Epithelial cell of esophagus (primary cell): ENCODE results near the gene BNIP3.

Source experiments
- DNase-seq: peaks from one replicate; pipeline ENCODE4 v3.0.0; 2010; ENCODE audit warnings: low read depth
- H3K4me3 ChIP-seq: 2 replicates; pipeline ENCODE4 v1.5.1; 2011; ENCODE audit warnings: mild to moderate bottlenecking, low read length, control low read depth
- CTCF ChIP-seq: IDR thresholded peaks from 2 replicates; pipeline ENCODE4 v1.5.1; 2011; ENCODE audit warnings: low read depth, mild to moderate bottlenecking, low read length, control low read depth, inconsistent platforms; ENCODE audit not compliant: insufficient read depth; ENCODE audit errors: missing control alignments

BNIP3 gene

GRCh38 chr10:131949041-131949862 is 32.5 kb downstream of the BNIP3 start:
- no peak overlapping the region for H3K4me3 ChIP-seq
- no peak for DNase-seq
- no peak for TF ChIP-seq CTCF

GRCh38 chr10:131948501-131948900 is 33.2 kb downstream of the BNIP3 start:
- TF ChIP-seq CTCF = no peak
- DNase-seq = no peak
- no peak overlapping the region for H3K4me3 ChIP-seq

GRCh38 chr10:131947631-131948347 is 33.9 kb downstream of the BNIP3 start:
- DNase-seq = peak; percentile 88
- no peak for TF ChIP-seq CTCF
- no peak overlapping the region for H3K4me3 ChIP-seq

DNA sequence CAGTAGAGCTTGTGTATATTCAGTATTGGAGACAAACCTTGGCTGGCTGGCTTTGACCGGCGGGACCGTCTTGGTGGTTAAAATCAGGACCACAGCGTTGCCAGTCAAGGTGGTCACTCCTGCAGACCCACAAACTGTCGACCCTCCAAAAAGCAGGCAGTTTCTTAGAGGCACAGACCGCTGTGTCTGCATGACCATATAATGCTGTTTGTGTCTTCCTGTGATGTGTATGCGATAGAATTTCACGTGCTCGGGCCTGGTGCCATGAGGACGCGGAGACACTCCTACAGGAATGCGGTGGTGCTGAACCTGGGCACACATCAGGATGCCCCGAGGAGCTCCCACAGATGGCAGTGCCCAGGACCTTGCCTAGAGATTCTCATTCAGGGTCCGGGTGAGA is 34.8 kb downstream of the BNIP3 start:
- peak; percentile 23 for DNase-seq
- no peak overlapping the region for H3K4me3 ChIP-seq
- no peak for TF ChIP-seq CTCF

- DNase-seq = peak; percentile 73
- H3K4me3 ChIP-seq = no peak overlapping the region
- TF ChIP-seq CTCF = no peak
Measured at GRCh38 chr10:131946321-131946751, 35.4 kb downstream of the BNIP3 start.

DNA sequence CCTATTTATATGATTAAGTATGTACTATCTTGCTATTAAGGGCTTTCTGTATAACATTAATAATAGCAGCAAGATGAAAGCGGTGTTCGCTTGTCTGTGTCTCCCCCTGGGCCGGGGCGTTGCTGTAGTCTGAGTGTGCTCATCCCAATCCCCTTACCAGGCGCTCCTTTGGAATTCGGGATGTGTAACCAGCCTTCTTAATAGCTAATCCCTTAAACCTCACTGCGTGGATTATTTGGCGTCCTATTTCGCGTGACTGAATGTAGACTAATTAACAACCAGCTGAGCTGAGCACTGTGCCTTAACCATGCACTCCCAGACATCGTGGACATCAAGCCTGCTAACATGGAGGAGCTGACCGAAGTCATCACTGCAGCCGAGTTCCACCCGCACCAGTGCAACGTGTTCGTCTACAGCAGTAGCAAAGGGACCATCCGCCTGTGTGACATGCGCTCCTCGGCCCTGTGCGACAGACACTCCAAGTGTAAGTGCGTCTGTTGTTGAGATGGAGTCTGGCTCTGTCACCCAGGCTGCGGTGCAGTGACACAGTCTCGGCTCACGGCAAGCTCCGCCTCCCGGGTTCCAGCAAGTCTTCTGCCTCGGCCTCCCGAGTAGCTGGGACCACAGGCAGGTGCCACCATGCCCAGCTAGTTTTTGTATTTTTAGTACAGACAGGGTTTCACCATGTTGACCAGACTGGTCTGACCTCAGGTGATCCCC is 36.6 kb downstream of the BNIP3 start:
- TF ChIP-seq CTCF = no peak
- DNase-seq = no peak
- no peak overlapping the region for H3K4me3 ChIP-seq
